Urothelium cell line (cell line): ENCODE results near the gene ZDHHC22.
"Not testable (repeated sequence)": the region's sequence is repeated elsewhere in the genome, so short reads cannot be mapped to it uniquely, and the experiment has no call there.

Experiments used
- DNase-seq: peaks from one replicate; pipeline ENCODE4 v3.0.0; 2011; ENCODE audit warnings: low spot score, mixed read lengths
- FAIRE-seq: peaks from 2 replicates; lab custom pipeline; 2011; peaks lifted over from hg19 to GRCh38; lab: Jason Lieb, UNC

ZDHHC22 gene, protein sequence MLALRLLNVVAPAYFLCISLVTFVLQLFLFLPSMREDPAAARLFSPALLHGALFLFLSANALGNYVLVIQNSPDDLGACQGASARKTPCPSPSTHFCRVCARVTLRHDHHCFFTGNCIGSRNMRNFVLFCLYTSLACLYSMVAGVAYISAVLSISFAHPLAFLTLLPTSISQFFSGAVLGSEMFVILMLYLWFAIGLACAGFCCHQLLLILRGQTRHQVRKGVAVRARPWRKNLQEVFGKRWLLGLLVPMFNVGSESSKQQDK

DNA sequence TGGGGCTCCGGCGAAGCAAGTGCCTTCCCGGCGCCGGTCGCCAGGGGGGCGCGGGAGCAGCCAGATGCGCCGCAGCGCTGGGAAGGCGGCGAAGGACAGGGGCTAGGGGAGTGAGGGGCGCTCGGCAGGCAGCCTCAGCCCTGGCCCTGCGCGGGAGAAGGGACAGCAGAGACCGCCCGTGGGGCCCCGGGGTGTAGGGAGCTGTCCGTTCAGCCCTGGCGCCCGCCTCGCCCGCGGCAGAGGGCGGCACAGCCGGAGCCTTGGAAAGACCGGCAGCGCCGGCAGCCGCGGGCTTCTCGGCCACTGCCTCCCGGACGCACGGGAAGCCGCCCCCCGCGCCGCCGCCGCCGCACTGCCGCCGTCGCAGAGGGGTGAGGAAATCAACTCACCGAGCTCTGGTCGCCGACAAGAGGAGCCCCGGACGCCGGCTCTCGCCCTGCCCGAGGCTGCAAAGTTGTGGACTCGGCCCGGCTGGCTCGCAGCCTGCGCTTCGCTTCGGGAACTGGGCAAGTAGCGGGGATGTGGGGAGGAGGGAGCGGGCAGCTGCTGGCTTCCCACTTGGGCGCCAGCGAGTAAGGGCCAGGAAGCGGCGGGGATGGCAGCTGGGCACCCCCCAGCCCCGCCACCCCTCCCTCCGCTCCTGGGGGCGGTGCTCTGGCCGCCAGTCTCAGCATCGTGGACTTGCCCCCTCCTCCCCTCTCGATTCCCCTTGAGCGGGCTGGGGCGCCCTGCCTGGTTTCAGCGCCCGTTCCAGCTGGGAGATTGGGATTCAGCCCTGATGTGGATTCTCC lies at the start of gene ZDHHC22:
Gene ZDHHC22 (minus strand): TSS at position 578 of the 791 bp plus-strand sequence. CDS start 2,053 bp downstream, outside the sequence.
- peak; percentile 35 for FAIRE-seq
- peak; percentile 80 for DNase-seq

GRCh38 chr14:77190977-77191376 lies 49.4 kb upstream of the ZDHHC22 start:
- DNase-seq = no peak
- no peak for FAIRE-seq

GRCh38 chr14:77189479-77189878 lies 47.9 kb upstream of the ZDHHC22 start:
- FAIRE-seq (no peak), DNase-seq (no peak)

GRCh38 chr14:77187649-77188012 lies 46.0 kb upstream of the ZDHHC22 start:
- DNase-seq (no peak), FAIRE-seq (no peak)

- DNase-seq (peak; percentile 59), FAIRE-seq (peak; percentile 40)
These were observed 45.5 kb upstream of the ZDHHC22 start for GRCh38 chr14:77186911-77187648.

- peak; percentile 23 for FAIRE-seq
- no peak for DNase-seq
These were observed 43.5 kb upstream of the ZDHHC22 start for GRCh38 chr14:77185093-77185465.

DNA sequence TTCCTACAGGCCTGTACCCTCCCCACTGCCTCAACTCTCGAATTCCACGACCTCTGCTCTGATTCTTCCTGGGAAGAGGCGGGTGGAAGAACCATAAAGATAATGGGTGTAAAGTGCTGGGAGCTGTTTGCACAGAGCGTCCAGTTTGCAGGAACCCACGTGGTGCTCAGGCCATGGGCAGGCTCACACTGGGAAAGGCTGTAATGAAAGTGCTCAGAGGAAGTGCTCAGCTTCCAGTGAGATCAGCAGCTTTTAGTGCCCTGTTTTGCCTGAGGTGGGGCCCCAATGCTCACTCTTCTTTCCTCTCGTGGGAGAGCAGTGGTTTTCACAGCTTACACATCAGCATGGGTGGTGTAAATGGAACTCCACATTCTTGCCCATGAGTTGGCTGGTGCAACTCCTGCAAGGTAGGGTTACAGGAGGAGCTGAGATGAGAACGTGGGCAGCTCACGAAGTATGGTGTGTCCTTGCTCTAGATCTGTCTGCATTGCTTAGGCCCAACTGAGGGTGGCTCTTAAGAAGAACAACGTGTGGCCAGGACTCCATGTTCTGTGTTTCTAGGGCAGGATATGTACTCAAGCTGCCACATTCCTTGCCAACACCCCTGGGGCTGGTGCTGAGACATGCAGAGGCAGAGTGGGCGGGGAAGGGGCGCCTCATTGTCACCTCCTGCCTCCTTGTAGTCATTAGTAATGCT lies 43.0 kb upstream of the ZDHHC22 start:
- DNase-seq (no peak), FAIRE-seq (peak; percentile 62)

DNA sequence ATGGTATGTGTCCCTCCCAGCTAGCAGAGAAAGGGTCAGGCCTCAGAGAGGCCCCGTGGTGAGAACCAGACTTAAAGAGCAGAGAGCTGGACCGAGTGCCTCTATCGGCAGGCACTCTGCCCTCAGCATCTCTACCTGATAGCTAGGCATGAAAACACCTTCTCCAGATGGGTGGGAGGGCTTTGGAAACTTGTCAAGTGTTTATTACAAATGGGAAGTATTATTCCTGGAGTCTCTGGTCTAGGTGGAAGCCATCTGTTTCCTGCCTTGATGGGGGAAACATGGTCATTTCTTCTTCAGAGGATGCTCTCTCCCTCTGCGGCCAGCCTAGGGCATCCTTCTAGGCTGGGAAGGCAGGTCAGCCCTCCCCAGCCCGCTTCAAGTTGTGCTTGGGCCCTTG lies 42.3 kb upstream of the ZDHHC22 start:
- DNase-seq (no peak), FAIRE-seq (peak; percentile 20)

DNA sequence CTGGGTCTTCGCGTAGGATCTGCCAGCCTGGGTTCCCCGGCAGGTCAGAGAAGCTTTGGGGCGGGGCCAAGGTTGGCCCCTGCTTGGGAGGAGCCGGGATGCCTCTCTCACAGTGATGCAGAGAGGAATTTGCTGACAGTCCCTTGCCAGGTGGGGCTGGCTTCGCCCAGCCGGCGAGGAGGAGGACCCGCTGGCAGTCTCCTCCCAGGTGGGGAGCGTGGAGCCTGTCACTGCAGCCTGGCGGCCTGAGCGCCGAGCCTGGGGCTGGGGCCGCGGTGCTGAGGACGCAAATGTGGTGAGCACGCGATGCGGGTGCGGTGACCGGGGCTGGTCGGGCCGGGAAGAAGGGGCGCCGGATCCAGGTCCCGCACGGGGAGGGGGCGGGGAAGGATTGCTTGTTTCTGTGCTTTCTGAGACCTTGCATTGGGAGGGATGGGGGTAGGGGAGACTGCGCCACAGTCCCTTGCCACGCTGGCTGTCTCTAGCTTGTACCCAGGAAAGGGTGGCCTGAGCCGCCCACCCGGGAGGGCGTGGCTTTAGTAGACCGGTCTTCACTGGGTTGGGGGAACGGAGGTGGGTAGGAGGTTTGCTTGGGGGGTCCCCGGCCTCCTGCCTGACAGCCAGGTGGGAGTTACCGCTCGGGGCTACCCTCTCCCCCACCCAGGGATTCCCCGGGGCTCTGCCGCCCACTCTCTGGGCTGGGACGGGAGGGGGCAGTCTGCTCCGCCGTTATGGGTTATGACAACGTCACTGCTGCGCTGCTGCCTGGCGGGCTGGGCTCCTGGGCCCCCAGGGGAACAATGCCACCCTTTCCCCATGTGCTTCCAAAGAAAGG lies 40.2 kb upstream of the ZDHHC22 start, which contains the start of gene TMEM63C:
Gene TMEM63C (plus strand): TSS at position 196 of the 835 bp plus-strand sequence. CDS start 37,016 bp downstream, outside the sequence.
- FAIRE-seq = peak; percentile 82
- DNase-seq = peak; percentile 96

GRCh38 chr14:77180726-77181602 lies 39.4 kb upstream of the ZDHHC22 start:
- DNase-seq = no peak
- peak; percentile 72 for FAIRE-seq

DNA sequence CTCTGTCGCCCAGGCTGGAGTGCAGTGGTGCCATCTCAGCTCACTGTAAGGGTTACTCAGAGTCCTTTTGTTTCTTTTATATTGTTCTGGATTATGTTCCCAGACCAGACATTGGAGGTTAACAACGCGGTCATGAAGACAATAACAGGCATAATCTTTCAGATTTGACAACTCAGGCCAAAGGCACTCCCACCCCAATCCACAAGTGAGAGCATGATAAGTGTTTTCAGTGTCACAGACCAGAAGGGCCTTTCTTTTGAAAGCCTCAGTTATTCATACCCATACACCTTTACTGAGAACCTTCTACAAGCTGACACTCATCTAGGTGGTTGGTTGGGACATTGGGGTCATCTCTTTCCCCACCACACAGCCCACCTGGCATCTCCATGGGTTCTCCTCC lies 37.1 kb upstream of the ZDHHC22 start:
- DNase-seq (no peak), FAIRE-seq (no peak)

GRCh38 chr14:77177702-77178101 lies 36.1 kb upstream of the ZDHHC22 start:
- FAIRE-seq (no peak), DNase-seq (no peak)

DNA sequence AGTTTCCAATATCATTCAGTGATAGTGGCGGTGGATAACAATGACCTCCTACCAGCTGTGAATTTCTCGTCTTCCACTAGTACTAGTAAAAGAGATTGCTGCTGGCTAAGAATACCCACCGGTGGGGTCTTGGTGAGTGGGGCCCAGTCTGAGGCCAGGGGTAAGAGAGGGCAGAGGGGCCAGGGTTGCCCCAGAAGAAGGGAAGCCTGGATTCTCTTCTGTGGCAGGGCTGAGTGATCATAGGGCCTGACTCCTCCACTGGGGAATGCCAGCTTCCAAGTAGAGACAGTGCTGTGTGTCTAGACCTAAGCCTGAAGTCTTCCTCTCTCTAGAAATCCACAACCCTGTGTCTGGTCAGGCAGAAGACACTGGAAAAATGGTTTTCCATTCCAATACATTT lies 34.3 kb upstream of the ZDHHC22 start:
- DNase-seq (no peak), FAIRE-seq (no peak)

GRCh38 chr14:77173911-77174617 lies 32.5 kb upstream of the ZDHHC22 start:
- not testable (repeated sequence) for DNase-seq, FAIRE-seq

- FAIRE-seq (no peak), DNase-seq (no peak)
These were observed 31.3 kb upstream of the ZDHHC22 start for GRCh38 chr14:77172916-77173315.

DNA sequence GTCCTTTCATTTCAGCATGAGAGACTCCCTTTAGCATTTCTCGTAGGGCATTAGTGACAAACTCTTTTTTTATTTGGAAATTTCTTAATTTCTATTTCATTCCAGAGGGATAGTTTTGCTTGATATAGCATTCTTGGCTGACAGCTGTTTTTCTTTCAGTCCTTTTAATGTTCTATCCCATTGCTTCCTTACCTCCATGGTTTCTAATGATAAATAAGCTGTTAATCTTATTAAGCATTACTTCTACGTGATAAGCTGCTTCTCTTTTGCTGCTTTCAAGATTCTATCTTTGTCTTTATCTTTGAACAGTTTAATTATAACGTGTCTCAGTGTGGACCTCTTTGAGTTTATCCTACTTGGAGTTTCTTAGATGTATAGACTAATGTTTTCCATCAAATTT lies 28.5 kb upstream of the ZDHHC22 start:
- FAIRE-seq (no peak), DNase-seq (no peak)

DNA sequence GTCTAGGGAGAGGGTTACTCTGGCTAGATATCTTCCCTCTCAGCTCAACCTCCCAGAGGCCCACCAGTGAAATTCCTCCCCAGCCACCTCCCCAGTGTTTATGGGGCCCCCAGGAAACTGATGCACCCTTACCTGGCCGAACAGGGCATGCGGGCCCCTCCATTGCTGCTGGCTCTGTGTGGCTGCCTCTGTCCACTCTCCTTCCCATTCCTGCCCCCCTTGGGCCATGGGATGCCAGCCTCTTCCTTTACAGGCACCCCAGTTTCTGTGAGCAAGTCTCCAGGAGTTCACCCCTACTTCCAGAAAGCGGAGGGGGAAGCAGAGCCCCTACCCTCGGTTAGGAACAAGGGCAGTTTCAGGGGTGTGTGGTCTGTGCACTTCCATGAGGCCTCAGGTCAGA lies 19.4 kb upstream of the ZDHHC22 start:
- no peak for DNase-seq
- FAIRE-seq = no peak

DNA sequence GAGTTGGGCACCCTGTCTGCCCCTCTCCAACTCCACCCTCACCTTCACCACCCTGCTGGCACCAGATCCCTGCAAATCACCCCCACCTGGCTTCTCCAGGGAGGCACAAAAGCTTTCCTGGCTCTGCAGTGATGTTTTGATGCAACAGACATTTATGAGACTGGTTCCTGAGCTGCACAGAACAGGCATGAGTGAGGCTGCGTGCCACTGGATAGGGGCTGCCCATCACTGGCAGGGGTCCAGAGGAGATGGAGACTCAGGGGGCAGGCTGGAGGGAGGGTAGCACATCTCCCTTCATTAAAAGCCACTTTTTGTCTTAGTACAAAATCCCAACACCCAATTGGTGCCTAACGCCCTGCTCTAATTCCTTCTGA lies 17.3 kb upstream of the ZDHHC22 start:
- FAIRE-seq (no peak), DNase-seq (no peak)
